22Rv1 (cell line): Measurements from ENCODE around the gene LRRC8B.

Experiments used
- H3K27ac ChIP-seq: fragments of 450-650 bp; 2 replicates; pipeline ENCODE4 v1.5.1; 2017
- CTCF ChIP-seq: fragments of 450-650 bp; IDR thresholded peaks from 2 replicates; pipeline ENCODE4 v1.5.1; 2017; ENCODE audit warnings: mild to moderate bottlenecking
- ZFX ChIP-seq: fragments of 450-650 bp; IDR thresholded peaks from 2 replicates; pipeline ENCODE4 v1.6.1; 2017; ENCODE audit warnings: antibody characterized with exemption, borderline replicate concordance

Gene LRRC8B

GRCh38 chr1:89552471-89553081 is 27.9 kb downstream of the LRRC8B start:
- 0 out of 2 replicates have a peak overlapping the region, but pooled peaks have one; percentile 14 for H3K27ac ChIP-seq
- TF ChIP-seq CTCF, result no peak
- no peak for TF ChIP-seq ZFX

- 0 out of 2 replicates have a peak overlapping the region, but pooled peaks have one; percentile 14 for H3K27ac ChIP-seq
- no peak for TF ChIP-seq ZFX
- no peak for TF ChIP-seq CTCF
Observed at GRCh38 chr1:89553157-89553556, 28.5 kb downstream of the LRRC8B start.

- TF ChIP-seq CTCF, result no peak
- no peak for TF ChIP-seq ZFX
- no peak overlapping the region for H3K27ac ChIP-seq
Observed at GRCh38 chr1:89555550-89555949, 30.9 kb downstream of the LRRC8B start.

GRCh38 chr1:89556726-89557444 is 32.3 kb downstream of the LRRC8B start:
- H3K27ac ChIP-seq, result no peak overlapping the region
- TF ChIP-seq ZFX (no peak), CTCF (no peak)

GRCh38 chr1:89557445-89557825 is 32.8 kb downstream of the LRRC8B start:
- no peak overlapping the region for H3K27ac ChIP-seq
- TF ChIP-seq ZFX, result no peak
- no peak for TF ChIP-seq CTCF

GRCh38 chr1:89557956-89558355 is 33.3 kb downstream of the LRRC8B start:
- no peak overlapping the region for H3K27ac ChIP-seq

More at GRCh38 chr1:89557956-89558355, 33.3 kb downstream of the LRRC8B start:
- TF ChIP-seq ZFX (no peak), CTCF (no peak)
